H9 (cell line): Measurements from ENCODE around the gene HS6ST2. TPM values are rescaled to one million over a fixed set of nuclear protein-coding genes. Genes with fewer than 3 reads are reported as not detected.

Experiments used
- DNase-seq: peaks from one replicate; pipeline ENCODE4 v3.0.0-alpha.2; 2017
- H2AFZ ChIP-seq: one replicate; pipeline ENCODE4 v1.6.1; 2013; ENCODE audit warnings: mild to moderate bottlenecking, low read length, control low read depth, moderate library complexity
- H2AK5ac ChIP-seq: 2 replicates; pipeline ENCODE4 v1.6.1; 2013; ENCODE audit warnings: low read length, control low read depth, mixed read lengths; ENCODE audit not compliant: insufficient read length
- H2BK120ac ChIP-seq: one replicate; pipeline ENCODE4 v1.6.1; 2013; ENCODE audit warnings: low read depth, mild to moderate bottlenecking, low read length, control low read depth, inconsistent platforms; ENCODE audit not compliant: poor library complexity, severe bottlenecking
- H2BK12ac ChIP-seq: 2 replicates; pipeline ENCODE4 v1.6.1; 2013; ENCODE audit warnings: low read length, control low read depth, mixed read lengths, low read depth; ENCODE audit not compliant: insufficient read length
- H2BK15ac ChIP-seq: 2 replicates; pipeline ENCODE4 v1.6.1; 2013; ENCODE audit warnings: low read depth, low read length, control low read depth
- H2BK20ac ChIP-seq: one replicate; pipeline ENCODE4 v1.6.1; 2013; ENCODE audit warnings: low read depth, mild to moderate bottlenecking, low read length, control low read depth, inconsistent platforms; ENCODE audit not compliant: poor library complexity, severe bottlenecking
- H2BK5ac ChIP-seq: 2 replicates; pipeline ENCODE4 v1.6.1; 2013; ENCODE audit warnings: low read length, control low read depth, mixed read lengths; ENCODE audit not compliant: insufficient read length
- H3K14ac ChIP-seq: 2 replicates; pipeline ENCODE4 v1.6.1; 2013; ENCODE audit warnings: low read length, control low read depth; ENCODE audit not compliant: insufficient read depth
- H3K18ac ChIP-seq: 2 replicates; pipeline ENCODE4 v1.6.1; 2013; ENCODE audit warnings: low read depth, mild to moderate bottlenecking, mixed read lengths, low read length, control low read depth; ENCODE audit not compliant: insufficient read length
- H3K23ac ChIP-seq: 2 replicates; pipeline ENCODE4 v1.6.1; 2013; ENCODE audit warnings: low read length, control low read depth, mixed read lengths, low read depth; ENCODE audit not compliant: insufficient read length
- H3K23me2 ChIP-seq: 2 replicates; pipeline ENCODE4 v1.6.1; 2013; ENCODE audit warnings: low read depth, mild to moderate bottlenecking, mixed read lengths, low read length, control low read depth; ENCODE audit not compliant: insufficient read length, poor library complexity, severe bottlenecking
- H3K27ac ChIP-seq: 2 replicates; pipeline ENCODE4 v1.5.1; 2013; ENCODE audit warnings: low read length, control low read depth, mixed read lengths, low read depth; ENCODE audit not compliant: insufficient read length
- H3K27me3 ChIP-seq: 2 replicates; pipeline ENCODE4 v1.6.1; 2013; ENCODE audit warnings: low read length, control low read depth, inconsistent platforms; ENCODE audit not compliant: insufficient read depth
- H3K4ac ChIP-seq: 2 replicates; pipeline ENCODE4 v1.6.1; 2013; ENCODE audit warnings: low read depth, mild to moderate bottlenecking, control low read depth, inconsistent platforms, low read length, moderate library complexity
- H3K4me1 ChIP-seq: 2 replicates; pipeline ENCODE4 v1.6.1; 2013; ENCODE audit warnings: low read length, control low read depth, inconsistent platforms; ENCODE audit not compliant: insufficient read depth
- H3K4me2 ChIP-seq: 2 replicates; pipeline ENCODE4 v1.6.1; 2013; ENCODE audit warnings: low read length, control low read depth, mixed read lengths; ENCODE audit not compliant: insufficient read length, insufficient read depth
- H3K56ac ChIP-seq: 2 replicates; pipeline ENCODE4 v1.6.1; 2013; ENCODE audit warnings: low read depth, mild to moderate bottlenecking, mixed read lengths, low read length, control low read depth; ENCODE audit not compliant: insufficient read length
- H3K79me1 ChIP-seq: 2 replicates; pipeline ENCODE4 v1.6.1; 2013; ENCODE audit warnings: low read depth, mild to moderate bottlenecking, moderate library complexity, low read length, control low read depth, inconsistent platforms; ENCODE audit not compliant: insufficient read depth, poor library complexity, severe bottlenecking
- H3K79me2 ChIP-seq: 2 replicates; pipeline ENCODE4 v1.6.1; 2013; ENCODE audit warnings: low read length, control low read depth, inconsistent platforms; ENCODE audit not compliant: insufficient read depth
- H3K9ac ChIP-seq: 2 replicates; pipeline ENCODE4 v1.6.1; 2013; ENCODE audit warnings: low read length, control low read depth, mixed read lengths; ENCODE audit not compliant: insufficient read length; ENCODE audit errors: extremely low read depth
- H3K9me3 ChIP-seq: one replicate; pipeline ENCODE4 v1.6.1; 2013; ENCODE audit warnings: low read depth, low read length, inconsistent platforms; ENCODE audit not compliant: control insufficient read depth
- H3T11ph ChIP-seq: one replicate; pipeline ENCODE4 v1.6.1; 2013; ENCODE audit warnings: mild to moderate bottlenecking, low read length, control low read depth, inconsistent platforms
- H4K20me1 ChIP-seq: one replicate; pipeline ENCODE4 v1.6.1; 2013; ENCODE audit not compliant: control insufficient read depth, insufficient read length, insufficient read depth
- H4K5ac ChIP-seq: 2 replicates; pipeline ENCODE4 v1.6.1; 2013; ENCODE audit warnings: low read depth, mild to moderate bottlenecking, mixed read lengths, low read length, control low read depth; ENCODE audit not compliant: insufficient read length
- H4K8ac ChIP-seq: replicated peaks from 2 replicates; pipeline ENCODE4 v1.6.1; 2013; ENCODE audit warnings: low read length, control low read depth, mixed read lengths, low read depth; ENCODE audit not compliant: insufficient read length
- H4K91ac ChIP-seq: 2 replicates; pipeline ENCODE4 v1.6.1; 2013; ENCODE audit warnings: low read depth, mild to moderate bottlenecking, moderate library complexity, mixed read lengths, low read length, control low read depth; ENCODE audit not compliant: insufficient read length
- H3K27ac Mint-ChIP-seq, 3 experiments: 2 replicates in 2 of 3; 3 replicates in 1 of 3; pipeline ENCODE4 v1.8.0; 2020 to 2021; ENCODE audit warnings: mixed read lengths in 3 of 3, mild to moderate bottlenecking in 1 of 3, moderate library complexity in 1 of 3
- H3K27me3 Mint-ChIP-seq: 2 replicates; pipeline ENCODE4 v1.8.0; 2021; ENCODE audit warnings: low read depth, mild to moderate bottlenecking, moderate library complexity, mixed read lengths
- H3K36me3 Mint-ChIP-seq, 3 experiments: 2 replicates in 2 of 3; 3 replicates in 1 of 3; pipeline ENCODE4 v1.8.0; 2020 to 2021; ENCODE audit warnings: low read depth in 3 of 3, mixed read lengths in 3 of 3; ENCODE audit not compliant: insufficient read depth in 1 of 3
- H3K4me1 Mint-ChIP-seq, 2 experiments: 2 replicates each; pipeline ENCODE4 v1.8.0; 2020; ENCODE audit warnings: mixed read lengths in 2 of 2
- H3K4me3 Mint-ChIP-seq, 2 experiments: 2 replicates in 1 of 2; 3 replicates in 1 of 2; pipeline ENCODE4 v1.8.0; 2020 to 2021; ENCODE audit warnings: mild to moderate bottlenecking in 2 of 2, mixed read lengths in 2 of 2, moderate library complexity in 1 of 2
- H3K9me3 Mint-ChIP-seq, 2 experiments: 2 replicates in 1 of 2; 3 replicates in 1 of 2; pipeline ENCODE4 v1.8.0; 2020; ENCODE audit warnings: mild to moderate bottlenecking in 2 of 2, mixed read lengths in 2 of 2, moderate library complexity in 1 of 2
- WGBS: extraction: QIAGEN DNeasy Blood & Tissue Kit; methylation state at CpG from one replicate; pipeline ENCODE4 v1.1.7; 2013; ENCODE audit warnings: missing lambda C conversion rate, low lambda C conversion rate, mixed read lengths; ENCODE audit not compliant: insufficient read length; ENCODE audit errors: extremely low coverage; 5-methylcytosine and 5-hydroxymethylcytosine counted together
- total RNA-seq: library from RNA; stranded (reverse); gene quantifications from 2 replicates; pipeline ENCODE4 v1.2.1, GENCODE V29; 2021
- TF ChIP-seq, protein P1 (sequence below): fragments of 200-600 bp; sonication (generic); conservative IDR thresholded peaks from 3 replicates; pipeline ENCODE4 v1.8.0; 2021; ENCODE audit warnings: antibody characterized with exemption, mild to moderate bottlenecking

HS6ST2 gene
- total RNA-seq, 1 experiment from 2014 or later: 4.8 TPM

GRCh38 chrX:132833373-132833772 lies 125.1 kb downstream of the HS6ST2 start:
- Histone ChIP-seq H3K9ac (no peak overlapping the region), H3K27ac (no peak overlapping the region), H3K79me1 (no peaks in the 10 kb centered on the region), H2BK12ac (no peak overlapping the region), H4K20me1 (no peaks in the 10 kb centered on the region), H3K56ac (no peak overlapping the region), H2BK120ac (no peak overlapping the region), H2BK5ac (no peak overlapping the region), H3K23me2 (no peaks in the 10 kb centered on the region), H3K4me1 (no peaks in the 10 kb centered on the region; the same call in none of the 2 replicates), H3K27me3 (no peaks in the 10 kb centered on the region), H4K5ac (no peak overlapping the region), H3K18ac (no peak overlapping the region), H3T11ph (no peak overlapping the region), H3K4me2 (no peak overlapping the region), H4K8ac (no peak overlapping the region), H3K4ac (no peak overlapping the region), H3K79me2 (no peaks in the 10 kb centered on the region), H2BK15ac (no peak overlapping the region), H4K91ac (no peak overlapping the region), H2AFZ (no peak overlapping the region), H2BK20ac (no peak overlapping the region), H2AK5ac (no peak overlapping the region), H3K14ac (no peak overlapping the region), H3K9me3 (no peaks in the 10 kb centered on the region), H3K23ac (no peak overlapping the region)
- peaks cover 26 to 37% of the 10 kb centered on the region in 2 experiments for H3K4me1 Mint-ChIP-seq
- TF ChIP-seq, protein P1, sequence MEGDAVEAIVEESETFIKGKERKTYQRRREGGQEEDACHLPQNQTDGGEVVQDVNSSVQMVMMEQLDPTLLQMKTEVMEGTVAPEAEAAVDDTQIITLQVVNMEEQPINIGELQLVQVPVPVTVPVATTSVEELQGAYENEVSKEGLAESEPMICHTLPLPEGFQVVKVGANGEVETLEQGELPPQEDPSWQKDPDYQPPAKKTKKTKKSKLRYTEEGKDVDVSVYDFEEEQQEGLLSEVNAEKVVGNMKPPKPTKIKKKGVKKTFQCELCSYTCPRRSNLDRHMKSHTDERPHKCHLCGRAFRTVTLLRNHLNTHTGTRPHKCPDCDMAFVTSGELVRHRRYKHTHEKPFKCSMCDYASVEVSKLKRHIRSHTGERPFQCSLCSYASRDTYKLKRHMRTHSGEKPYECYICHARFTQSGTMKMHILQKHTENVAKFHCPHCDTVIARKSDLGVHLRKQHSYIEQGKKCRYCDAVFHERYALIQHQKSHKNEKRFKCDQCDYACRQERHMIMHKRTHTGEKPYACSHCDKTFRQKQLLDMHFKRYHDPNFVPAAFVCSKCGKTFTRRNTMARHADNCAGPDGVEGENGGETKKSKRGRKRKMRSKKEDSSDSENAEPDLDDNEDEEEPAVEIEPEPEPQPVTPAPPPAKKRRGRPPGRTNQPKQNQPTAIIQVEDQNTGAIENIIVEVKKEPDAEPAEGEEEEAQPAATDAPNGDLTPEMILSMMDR: no peak
- no peaks in the 10 kb centered on the region for H3K9me3 Mint-ChIP-seq
- H3K4me3 Mint-ChIP-seq: no peak overlapping the region
- no peaks in the 10 kb centered on the region for H3K27me3 Mint-ChIP-seq
- WGBS: no CpG with 5 or more reads among the region's 2 CpGs
- no peaks in the 10 kb centered on the region for H3K36me3 Mint-ChIP-seq
- no peak for DNase-seq
- no peak overlapping the region for H3K27ac Mint-ChIP-seq
